AG09309 (cell line): ENCODE data around the gene ANKRD17.

Experiments
- DNase-seq: peaks from one replicate; pipeline ENCODE4 v3.0.0-alpha.2; 2010; ENCODE audit warnings: low read depth
- H3K4me3 ChIP-seq: 2 replicates; pipeline ENCODE4 v1.5.1; 2011; ENCODE audit warnings: mild to moderate bottlenecking, low read depth, low read length, moderate library complexity; ENCODE audit not compliant: control insufficient read depth
- CTCF ChIP-seq: IDR thresholded peaks from 2 replicates; pipeline ENCODE4 v1.5.1; 2011; ENCODE audit warnings: mild to moderate bottlenecking, low read depth, low read length, inconsistent platforms; ENCODE audit not compliant: insufficient read depth, control insufficient read depth; ENCODE audit errors: missing control alignments

The ANKRD17 gene

GRCh38 chr4:73069338-73070073 lies 189.1 kb downstream of the ANKRD17 start, which contains the start of gene COX18:
Gene COX18 (minus strand): TSS chr4:73069716. CDS start chr4:73069649, 67 bp downstream.
- DNase-seq, result peak; percentile 94
- no peak for TF ChIP-seq CTCF
- peak within 1 kb of the TSS; percentile 84 for H3K4me3 ChIP-seq

DNA sequence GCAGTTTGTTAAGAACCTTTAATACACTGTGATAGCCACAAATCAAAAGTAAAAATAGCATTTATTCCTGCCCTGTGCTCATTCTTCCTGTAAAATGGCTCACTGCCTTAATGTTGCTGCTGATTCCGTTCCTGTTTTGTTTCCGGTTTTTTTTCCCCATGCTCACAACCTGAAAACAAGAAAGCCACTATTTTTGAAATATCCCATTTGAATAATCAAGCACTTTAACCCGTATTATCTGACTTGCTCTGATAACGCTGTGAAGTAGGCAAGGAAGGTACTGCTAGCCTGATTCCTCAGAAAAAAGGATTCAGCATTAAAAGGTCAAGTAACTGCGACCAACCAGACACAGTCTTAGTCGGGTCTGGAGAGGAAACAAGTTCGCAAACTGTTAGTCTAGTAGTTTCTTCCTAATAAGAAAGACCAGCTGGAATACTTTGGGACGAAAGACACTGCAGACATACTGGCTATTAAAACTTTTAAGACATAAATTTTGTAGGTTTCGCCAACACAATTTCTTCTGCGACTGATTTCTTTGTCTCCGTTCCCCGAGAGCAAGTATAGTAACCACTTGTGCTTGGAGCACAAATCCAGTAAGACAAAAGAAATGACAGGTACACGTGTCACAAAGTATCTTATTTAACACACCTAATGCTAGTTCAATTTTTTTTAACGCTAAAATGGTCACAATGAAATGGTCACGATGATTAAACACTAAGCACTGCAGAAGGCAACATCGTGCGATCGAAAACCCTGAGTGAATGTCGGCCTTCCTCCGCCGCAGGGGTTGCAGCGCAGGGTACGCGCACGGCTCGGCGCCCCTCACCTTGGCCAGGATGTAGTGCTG lies 189.9 kb downstream of the ANKRD17 start:
- H3K4me3 ChIP-seq, result peak overlapping the region; percentile 84
- no peak for DNase-seq
- TF ChIP-seq CTCF, result no peak

GRCh38 chr4:73067971-73068394 lies 190.6 kb downstream of the ANKRD17 start:
- no peak for DNase-seq
- H3K4me3 ChIP-seq, result peak overlapping the region; percentile 84
- no peak for TF ChIP-seq CTCF

DNA sequence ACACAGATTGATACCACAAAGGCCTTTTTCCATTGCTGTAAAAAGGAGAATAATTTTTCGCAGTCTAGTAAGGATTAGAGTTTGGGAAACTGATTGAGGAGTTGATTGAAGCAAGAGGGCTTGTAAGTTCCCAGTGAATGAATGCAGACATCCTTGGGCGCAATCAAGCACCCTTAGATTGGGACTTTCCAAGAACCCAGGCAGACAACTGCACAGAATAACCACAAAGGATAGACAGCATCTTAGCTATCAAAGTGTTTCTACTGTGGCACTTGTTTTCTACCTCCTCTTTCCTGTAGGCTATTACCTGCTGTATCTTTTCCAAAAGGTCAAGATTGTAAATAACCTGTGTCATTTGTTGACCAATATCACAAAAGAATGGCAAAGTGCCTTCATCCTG lies 191.7 kb downstream of the ANKRD17 start:
- TF ChIP-seq CTCF, result no peak
- DNase-seq, result no peak
- H3K4me3 ChIP-seq, result no peak overlapping the region

DNA sequence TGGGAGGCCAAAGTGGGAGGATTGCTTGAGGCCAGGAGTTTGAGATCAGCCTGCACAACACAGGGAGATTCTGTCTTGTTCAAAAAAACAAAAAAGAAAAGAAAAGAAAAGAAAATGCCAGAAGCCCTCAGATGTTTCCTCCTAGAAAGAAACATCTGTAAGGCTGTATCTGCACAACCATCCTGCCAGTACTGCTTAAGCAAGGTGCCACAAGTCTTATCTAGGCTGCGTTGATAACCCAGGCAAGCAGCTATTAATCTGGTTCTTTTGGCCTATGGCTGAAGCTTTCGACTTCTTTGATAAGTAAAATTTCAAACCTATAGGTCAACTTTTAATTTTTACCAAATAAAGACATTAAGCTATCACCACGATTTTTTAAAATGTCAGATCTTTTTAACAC lies 192.2 kb downstream of the ANKRD17 start:
- H3K4me3 ChIP-seq, result no peak overlapping the region
- no peak for DNase-seq
- no peak for TF ChIP-seq CTCF

- H3K4me3 ChIP-seq, result no peak overlapping the region
- no peak for DNase-seq
- TF ChIP-seq CTCF, result no peak
These were observed 194.1 kb downstream of the ANKRD17 start for GRCh38 chr4:73064536-73064935.
